HG03196 (cell line): ENCODE measurements around the gene RRP9.
"Not testable (repeated sequence)": the region's sequence is repeated elsewhere in the genome, so short reads cannot be mapped to it uniquely, and the experiment has no call there.

Experiments used
- ATAC-seq: cut with Tn5 transposase; IDR thresholded peaks from one replicate; pipeline ENCODE4 v1.9.1; 2021; ENCODE audit not compliant: unreplicated experiment

The RRP9 gene

GRCh38 chr3:51941798-51942602 is at the start of gene RRP9, which contains the start of gene PARP3:
TSS of gene RRP9 (minus strand) at chr3:51941904. CDS start at chr3:51941867, 37 bp downstream.
TSS of gene PARP3 (plus strand) at chr3:51942363. CDS start at chr3:51943356, 993 bp downstream.
- ATAC-seq = peak; percentile 88

- not testable (repeated sequence) for ATAC-seq
These were observed 48.8 kb upstream of the RRP9 start for GRCh38 chr3:51990501-51990971.

- no peak for ATAC-seq
These were observed 46.8 kb upstream of the RRP9 start for GRCh38 chr3:51988286-51989146.

GRCh38 chr3:51987568-51987967 is 45.9 kb upstream of the RRP9 start:
- no peak for ATAC-seq

GRCh38 chr3:51986010-51986947 is 44.6 kb upstream of the RRP9 start:
- no peak for ATAC-seq

- ATAC-seq = no peak
These were observed 43.4 kb upstream of the RRP9 start for GRCh38 chr3:51985063-51985462.

GRCh38 chr3:51984269-51984647 is 42.6 kb upstream of the RRP9 start:
- no peak for ATAC-seq

- no peak for ATAC-seq
These were observed 42.0 kb upstream of the RRP9 start for GRCh38 chr3:51983578-51984268.

- peak; percentile 73 for ATAC-seq
These were observed 41.3 kb upstream of the RRP9 start, which contains the start of gene ACY1 for GRCh38 chr3:51982838-51983577. TSS of gene ACY1 (plus strand) at chr3:51983535. CDS start at chr3:51984065, 530 bp downstream.

GRCh38 chr3:51982352-51982837 is 40.7 kb upstream of the RRP9 start:
- ATAC-seq = peak; percentile 48

GRCh38 chr3:51980253-51980652 is 38.5 kb upstream of the RRP9 start:
- ATAC-seq = no peak

GRCh38 chr3:51978143-51978502 is 36.4 kb upstream of the RRP9 start:
- ATAC-seq = no peak

GRCh38 chr3:51977446-51978142 is 35.9 kb upstream of the RRP9 start:
- ATAC-seq = no peak

- no peak for ATAC-seq
These were observed 34.3 kb upstream of the RRP9 start for GRCh38 chr3:51975852-51976549.

- no peak for ATAC-seq
These were observed 33.5 kb upstream of the RRP9 start, which contains the start of gene ABHD14A for GRCh38 chr3:51974963-51975851. TSS of gene ABHD14A (plus strand) at chr3:51975064. CDS start at chr3:51975136, 72 bp downstream.

GRCh38 chr3:51974277-51974962 is 32.7 kb upstream of the RRP9 start:
- no peak for ATAC-seq
